GM21381 (cell line): Measurements from ENCODE around the gene MALT1.
"Not testable (repeated sequence)": the region's sequence is repeated elsewhere in the genome, so short reads cannot be mapped to it uniquely, and the experiment has no call there.

ENCODE experiments used
- ATAC-seq: cut with Tn5 transposase; IDR thresholded peaks from one replicate; pipeline ENCODE4 v1.9.1; 2021; ENCODE audit warnings: mild to moderate bottlenecking, moderate library complexity; ENCODE audit not compliant: unreplicated experiment

Gene MALT1, protein sequence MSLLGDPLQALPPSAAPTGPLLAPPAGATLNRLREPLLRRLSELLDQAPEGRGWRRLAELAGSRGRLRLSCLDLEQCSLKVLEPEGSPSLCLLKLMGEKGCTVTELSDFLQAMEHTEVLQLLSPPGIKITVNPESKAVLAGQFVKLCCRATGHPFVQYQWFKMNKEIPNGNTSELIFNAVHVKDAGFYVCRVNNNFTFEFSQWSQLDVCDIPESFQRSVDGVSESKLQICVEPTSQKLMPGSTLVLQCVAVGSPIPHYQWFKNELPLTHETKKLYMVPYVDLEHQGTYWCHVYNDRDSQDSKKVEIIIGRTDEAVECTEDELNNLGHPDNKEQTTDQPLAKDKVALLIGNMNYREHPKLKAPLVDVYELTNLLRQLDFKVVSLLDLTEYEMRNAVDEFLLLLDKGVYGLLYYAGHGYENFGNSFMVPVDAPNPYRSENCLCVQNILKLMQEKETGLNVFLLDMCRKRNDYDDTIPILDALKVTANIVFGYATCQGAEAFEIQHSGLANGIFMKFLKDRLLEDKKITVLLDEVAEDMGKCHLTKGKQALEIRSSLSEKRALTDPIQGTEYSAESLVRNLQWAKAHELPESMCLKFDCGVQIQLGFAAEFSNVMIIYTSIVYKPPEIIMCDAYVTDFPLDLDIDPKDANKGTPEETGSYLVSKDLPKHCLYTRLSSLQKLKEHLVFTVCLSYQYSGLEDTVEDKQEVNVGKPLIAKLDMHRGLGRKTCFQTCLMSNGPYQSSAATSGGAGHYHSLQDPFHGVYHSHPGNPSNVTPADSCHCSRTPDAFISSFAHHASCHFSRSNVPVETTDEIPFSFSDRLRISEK

DNA sequence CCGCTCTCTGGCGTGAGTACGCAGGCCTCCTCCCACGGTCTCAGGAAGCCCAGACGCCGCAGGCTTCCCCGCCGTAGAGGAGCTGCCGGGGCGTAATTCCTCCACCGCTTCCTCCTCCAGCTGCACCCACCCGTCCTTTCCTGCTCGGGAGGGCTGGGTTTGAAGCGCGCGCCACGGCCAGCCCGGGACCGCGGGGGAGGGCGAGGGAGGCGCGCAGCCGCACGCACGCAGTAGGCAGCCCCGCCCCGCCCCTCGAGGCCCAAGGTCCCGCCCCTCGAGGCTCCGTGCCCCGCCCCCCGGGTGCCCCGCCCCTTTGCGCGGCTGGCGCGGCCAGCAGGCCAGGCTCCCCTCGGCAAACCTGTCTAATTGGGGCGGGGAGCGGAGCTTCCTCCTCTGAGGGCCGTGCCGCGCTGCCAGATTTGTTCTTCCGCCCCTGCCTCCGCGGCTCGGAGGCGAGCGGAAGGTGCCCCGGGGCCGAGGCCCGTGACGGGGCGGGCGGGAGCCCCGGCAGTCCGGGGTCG, at the start of gene MALT1:
TSS of gene MALT1 (plus strand) at position 355 of the 521 bp plus-strand sequence. CDS start 179 bp downstream, outside the sequence.
- ATAC-seq: peak; percentile 70

DNA sequence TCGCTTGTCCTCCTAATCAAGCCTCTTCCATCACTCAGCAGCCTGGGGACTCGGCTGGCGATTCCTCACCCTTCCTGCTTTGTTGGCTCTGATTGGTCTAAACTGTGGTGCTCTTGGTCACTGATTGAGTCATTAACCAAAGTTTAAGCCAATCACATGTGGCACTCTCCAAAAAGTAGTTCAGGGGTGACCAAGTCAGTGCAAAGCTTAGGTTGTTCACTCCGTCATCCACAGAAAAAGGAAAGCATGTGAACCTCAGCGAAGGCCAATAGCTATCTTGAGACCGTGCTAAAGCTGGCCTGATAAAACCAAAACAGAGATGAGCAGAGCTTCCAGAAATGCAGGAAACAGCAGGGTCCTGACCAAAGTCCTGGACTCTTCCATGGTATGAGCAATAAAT, 47.3 kb upstream of the MALT1 start:
- no peak for ATAC-seq

DNA sequence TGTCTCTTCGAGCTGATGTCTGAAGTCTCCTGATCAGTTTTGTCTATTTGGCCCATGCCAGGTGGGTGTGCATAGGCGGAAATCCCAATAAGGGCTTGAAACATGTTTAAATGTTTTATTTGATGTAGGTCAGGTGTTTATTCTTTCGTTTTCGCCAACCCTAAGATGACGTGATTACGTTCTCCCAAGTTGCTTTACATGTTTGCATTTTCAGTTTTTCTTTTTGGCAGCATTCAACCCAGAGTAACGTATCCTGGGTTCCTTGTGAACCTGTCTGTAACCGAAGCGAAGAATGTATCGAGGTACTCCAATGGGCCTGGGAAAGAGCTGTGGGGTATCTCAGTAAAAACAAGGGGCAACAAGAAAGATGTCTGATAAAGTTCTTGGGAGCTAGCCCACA, 45.4 kb upstream of the MALT1 start:
- ATAC-seq: no peak

DNA sequence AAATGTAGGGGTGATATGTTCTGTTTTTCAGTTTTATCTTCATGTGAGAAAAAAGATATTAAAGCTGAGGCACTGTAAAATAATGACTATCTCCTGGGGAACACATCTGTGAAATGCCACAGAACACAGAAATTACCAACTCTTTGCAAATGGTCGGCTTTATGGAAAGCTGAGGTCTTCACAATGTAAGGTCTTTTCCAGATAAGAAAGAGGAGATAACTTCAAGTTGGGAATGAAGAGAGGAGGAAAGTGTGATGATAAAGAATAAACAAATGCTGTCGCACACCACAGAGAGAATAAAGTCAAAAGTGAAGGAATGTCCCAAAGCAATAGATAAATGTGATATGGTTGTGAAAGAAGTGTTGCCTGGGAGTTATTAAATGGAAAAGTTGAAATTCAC, 41.2 kb upstream of the MALT1 start:
- ATAC-seq: no peak

DNA sequence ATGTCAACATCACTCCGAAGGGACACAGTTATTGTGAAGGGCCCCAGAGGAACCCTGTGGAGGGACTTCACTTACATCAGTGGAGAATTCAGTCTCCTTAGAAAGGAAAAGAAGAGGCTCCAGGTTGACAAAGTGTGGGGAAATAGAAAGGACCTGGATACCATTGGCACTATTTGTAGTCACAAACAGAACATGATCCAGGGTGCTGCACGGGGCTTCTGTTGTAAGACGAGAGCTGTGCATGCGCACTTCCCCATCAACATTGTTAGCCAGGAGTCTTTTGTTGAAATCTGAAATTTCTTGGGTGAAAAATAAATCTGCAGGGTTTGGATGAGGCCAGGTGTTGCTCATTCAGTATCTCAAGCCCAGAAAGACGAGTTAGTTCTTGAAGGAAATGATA, 40.0 kb upstream of the MALT1 start:
- no peak for ATAC-seq

DNA sequence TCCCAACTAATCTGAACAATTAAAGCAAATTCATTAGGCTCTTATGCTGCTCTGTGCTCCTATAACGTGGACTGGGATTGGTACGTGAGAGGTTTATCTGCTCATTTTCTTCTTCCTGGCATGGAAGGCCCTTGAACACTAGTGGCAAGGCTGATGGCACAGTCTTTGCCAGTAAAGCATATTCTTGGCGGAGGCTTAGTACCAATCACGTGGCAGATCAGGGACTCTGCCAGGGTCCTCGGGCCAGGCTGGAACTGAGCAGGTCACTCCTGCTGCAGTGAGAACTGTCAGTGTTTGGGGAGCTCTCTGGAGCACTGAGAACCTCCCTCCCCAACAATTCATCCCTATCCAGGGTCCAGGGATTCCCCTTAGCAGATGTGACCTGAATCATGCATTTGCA, 38.7 kb upstream of the MALT1 start:
- ATAC-seq: no peak

DNA sequence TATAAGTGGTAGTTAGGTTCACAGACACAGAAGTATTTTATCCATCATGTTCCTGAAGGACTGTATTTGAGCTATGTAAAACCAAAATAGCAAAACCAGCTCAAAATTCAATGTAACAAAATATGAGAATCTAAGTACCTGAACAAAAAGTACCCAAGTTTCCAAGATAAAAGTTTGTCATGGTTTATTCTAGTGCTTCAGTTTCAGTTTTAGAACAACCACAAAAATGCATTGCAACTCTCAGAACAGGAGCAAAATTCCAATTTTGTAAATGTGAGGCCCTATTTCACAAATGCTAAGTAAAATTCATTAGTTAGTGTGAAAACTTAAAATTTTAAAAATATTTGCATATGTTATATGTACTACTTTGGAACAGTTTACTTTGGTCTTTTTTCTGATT, 37.4 kb upstream of the MALT1 start:
- no peak for ATAC-seq

DNA sequence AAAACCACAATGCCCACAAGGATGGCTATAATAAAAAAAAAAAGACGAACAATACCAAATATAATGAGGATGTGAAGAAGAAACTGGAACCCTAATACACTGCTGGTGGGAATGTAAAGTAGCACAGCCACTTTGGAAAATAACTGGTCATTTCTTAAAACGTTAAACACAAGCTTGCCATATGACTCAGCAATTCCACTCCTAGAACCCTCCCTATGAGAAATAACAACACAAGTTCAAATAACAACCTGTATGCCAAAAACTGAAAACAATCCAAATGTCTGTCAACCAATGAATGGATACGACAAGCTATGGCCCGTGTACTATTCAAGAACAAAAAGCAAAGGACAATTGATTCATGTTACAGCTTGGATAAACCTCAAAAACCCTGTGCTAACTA, 35.4 kb upstream of the MALT1 start:
- no peak for ATAC-seq

DNA sequence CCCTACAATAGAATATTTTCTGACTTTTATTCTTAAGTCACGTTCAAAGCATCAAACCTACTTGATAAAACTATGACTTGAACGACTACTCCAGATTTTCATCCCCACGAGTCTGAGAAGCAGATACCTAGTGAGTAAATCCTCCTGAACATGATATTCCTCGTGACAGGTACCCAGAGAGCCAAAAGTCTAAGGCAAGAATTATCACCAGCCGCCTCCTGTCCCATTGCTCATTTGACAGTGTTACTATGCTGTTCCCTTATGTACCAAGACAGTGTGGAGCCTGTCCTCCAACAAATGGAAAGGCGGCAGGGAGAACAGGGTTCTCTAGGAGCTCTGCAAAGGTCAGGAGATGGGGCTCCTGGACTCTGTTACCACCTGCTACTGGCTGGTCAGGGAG, 34.1 kb upstream of the MALT1 start:
- ATAC-seq: no peak

DNA sequence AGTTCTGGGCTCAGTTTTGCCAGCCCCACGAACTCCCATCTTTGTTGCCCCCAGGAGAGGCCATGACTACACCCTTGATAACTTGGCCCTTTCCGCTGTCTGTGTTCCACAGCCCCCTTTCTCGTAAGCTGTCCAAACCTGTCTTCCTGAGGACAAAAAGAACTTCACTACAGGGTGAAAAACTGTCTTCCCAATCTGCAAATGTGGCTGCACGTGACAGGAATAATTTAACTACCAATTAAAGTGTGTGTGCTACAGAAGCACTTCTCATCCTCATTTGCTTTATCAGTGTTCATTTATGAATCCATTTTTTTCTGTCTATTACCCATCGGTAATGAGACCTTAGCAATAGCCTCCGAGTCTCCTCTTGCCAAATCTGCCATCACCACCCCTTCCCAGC, 33.3 kb upstream of the MALT1 start:
- ATAC-seq: no peak

DNA sequence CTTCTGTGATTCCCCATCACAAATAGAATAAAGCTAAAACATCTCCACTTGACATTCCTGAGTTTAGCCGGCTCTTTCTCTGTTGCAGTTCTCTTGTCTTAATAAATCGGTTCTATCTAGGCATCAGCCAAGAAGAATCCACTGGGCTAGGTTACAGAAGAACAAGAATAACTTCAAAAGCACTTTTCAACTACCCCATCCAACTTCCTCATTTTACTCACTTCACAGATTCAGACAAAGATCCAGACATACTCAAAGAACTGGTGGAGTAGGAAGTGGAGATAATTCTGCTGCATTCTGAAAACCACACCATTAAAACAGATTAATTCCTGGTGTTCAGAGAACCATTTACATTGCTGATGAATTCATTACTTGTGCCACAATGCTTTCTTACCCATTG, 32.8 kb upstream of the MALT1 start:
- ATAC-seq: no peak

DNA sequence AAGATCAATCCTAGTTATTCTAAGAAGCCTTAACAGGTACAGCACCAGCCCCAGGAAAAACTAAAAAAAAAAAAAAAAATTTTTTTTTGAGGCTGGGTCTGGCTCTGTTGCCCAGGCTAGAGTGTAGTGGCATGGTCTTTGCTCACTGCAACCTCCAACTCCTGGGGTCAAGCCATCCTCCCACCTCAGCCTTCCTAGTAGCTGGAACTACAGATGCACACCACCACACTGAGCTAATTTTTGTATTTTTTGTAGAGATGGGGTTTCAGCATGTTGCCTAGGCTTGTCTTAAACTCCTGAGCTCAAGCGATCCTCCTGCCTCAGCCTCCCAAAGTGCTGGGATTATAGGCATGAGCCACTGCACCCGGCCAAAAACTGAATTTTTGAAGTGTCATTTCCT, 32.0 kb upstream of the MALT1 start:
- ATAC-seq: no peak

DNA sequence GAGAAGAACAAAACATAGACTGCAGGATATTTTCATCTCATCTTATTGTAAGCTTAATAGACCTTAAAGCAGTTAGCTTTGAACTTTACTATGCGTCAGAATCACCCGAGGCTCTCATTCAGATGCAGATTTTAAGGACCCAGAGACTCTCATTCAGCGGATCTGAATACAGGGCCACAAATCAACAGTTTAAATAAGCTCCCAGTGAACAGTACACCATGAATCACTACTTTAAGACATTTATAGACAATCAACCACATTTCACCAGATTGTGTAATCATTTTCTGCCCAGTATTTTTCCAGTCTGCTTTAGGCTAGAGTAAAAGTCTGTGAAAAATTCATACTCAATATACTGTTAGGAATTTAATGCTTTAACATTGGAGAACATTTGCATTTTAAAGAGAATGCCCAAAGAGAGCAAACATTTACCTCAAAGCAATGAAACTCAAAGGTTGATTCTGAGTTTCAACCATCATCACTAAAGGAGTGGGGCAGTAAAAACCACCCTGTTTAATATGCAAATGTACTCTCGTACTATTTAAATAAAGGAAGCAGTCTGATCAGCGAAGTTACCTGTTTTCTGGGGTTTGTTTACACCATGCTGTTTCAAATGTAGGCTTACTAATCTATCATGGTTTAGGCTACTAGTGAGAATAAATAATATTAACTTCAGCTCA, 31.4 kb upstream of the MALT1 start:
- ATAC-seq: peak; percentile 65

DNA sequence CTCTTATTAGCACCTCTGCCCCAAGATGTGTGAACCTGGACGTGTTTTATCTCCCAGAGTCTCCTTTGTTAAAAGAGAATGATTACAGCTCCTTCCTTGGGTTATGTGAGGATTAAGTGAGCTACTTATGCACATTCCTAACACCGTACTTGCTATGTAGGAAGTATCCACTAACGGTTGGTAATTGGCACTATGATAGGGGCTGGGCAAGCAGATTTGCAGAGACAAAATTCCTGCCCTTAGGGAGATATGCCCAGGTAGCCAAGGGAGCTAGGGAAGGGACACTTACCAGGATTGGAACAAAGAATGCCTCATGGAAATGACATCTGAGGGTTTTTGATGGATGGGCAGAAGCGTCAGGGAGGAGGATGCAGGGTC, 30.8 kb upstream of the MALT1 start:
- ATAC-seq: no peak

DNA sequence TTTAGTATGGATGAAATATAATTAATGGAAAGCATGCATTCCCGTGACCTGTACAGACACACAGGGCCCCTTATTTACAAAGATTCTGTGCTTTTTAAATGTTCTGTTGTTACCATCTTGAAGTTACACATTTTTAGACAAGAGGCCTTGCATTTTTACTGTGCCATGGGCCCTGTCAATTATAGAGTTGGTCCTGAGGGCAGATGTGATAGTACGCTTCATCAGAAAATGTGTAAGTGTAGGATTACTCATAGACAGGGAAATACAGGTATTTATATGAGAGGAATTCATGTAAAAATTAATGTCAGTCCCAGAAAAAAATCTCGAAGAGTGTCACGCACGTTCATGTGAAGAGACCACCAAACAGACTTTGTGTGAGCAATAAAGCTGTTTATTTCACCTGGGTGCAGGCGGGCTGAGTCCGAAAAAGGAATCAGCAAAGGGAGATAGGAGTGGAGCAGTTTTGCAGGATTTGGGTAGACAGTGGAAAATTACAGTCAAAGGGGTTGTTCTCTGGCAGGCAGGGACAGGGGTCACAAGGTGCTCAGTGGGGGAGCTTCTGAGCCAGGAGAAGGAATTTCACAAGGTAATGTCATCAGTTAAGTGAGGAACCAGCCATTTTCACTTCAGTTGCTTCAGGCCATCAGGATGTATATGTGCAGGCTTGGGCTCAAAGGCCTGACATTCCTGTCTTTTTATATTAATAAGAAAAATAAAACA, 30.2 kb upstream of the MALT1 start:
- no peak for ATAC-seq

DNA sequence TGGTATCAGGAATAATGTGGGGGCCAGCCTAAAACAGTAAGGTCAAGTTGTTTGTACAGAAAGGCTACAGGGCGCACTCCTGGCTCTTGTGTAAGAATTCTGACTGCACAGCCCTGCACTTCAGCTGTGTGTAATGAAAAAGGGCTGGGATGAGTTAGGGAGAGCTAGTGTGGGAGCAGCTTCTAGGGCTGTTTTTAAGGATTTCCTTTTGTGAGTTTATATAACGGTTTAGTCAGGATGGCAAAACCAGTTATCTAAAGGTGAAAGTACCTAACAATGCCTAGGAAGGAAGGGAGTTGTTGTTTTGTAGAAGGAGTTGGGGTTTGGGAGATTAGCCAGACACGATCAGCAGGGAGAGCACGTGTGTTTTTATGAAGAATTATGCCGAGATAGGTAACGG, 27.7 kb upstream of the MALT1 start:
- not testable (repeated sequence) for ATAC-seq

DNA sequence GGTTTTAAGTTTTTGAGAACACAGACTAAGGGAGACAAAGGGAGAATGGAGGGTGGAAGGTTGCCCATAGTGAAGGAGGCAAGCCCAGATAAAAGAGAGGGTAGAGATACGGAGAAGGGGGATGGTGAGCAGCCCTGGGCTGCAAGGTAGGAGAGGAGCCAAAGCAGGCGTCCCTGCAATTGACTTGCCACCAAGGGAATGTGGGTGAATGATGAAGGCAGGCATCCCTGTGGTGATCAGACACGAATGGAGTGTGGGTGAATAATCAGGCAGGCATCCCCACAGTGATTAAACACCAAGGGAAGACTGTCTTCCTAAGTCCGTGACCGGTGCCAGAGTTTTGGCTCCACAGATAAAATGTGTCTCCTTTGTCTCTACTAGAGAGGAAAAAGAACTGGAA, 25.9 kb upstream of the MALT1 start:
- no peak for ATAC-seq

DNA sequence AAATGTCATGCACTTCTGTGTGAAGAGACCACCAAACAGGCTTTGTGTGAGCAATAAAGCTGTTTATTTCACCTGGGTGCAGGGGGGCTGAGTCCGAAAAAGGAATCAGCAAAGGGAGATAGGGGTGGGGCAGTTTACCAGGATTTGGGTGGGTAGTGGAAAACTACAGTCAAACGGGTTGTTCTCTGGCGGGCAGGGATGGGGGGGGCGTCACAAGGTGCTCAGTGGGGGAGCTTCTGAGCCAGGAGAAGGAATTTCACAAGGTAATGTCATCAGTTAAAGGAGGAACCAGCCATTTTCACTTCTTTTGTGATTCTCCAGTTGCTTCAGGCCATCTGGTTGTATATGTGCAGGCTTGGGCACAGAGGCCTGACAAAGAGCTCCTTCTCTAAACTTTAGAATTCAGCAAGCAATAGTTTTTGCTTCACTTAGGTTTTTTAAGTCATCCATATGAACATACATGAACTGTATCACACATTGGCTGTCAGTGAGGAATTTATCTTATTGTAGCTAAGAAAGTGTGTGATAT, 24.9 kb upstream of the MALT1 start:
- ATAC-seq: no peak

DNA sequence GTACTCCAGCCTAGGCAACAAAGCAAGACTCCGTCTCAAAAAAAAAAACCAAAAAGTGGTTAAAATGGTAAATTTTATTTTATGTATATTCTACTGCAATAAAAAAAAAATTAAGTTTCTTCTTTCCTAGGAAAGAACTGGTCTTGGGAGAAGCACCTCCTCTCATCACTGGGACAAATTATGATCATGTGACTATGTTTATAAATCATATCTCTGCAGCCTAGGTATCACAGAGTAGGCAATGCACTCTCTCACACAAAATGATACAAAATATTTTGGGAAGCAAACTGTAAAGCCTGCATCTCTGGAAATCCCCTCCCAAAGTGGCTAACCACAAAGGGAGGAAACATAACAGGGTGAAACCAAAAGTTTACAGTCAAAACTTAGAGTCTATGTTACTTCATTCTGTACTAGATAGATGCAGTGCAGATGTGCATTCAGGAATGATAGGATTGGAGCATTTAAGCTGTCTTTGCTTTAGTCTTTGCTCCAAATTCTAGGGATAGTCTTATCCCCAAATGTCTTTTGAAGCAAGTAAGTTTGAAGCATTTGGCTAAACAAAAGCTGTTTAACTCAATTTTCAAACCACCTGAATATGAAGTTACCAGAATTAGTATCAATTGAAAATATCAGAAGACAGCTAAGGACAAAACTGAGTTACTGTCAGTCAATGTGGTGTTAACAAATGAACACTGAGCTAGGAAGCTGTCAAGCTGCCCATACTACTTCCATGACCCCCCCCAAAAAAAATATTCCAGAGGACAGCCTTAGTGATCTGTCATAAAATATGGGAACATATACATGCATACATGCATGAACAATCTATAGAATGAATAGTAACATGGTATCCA, 21.1 kb upstream of the MALT1 start:
- ATAC-seq: no peak

DNA sequence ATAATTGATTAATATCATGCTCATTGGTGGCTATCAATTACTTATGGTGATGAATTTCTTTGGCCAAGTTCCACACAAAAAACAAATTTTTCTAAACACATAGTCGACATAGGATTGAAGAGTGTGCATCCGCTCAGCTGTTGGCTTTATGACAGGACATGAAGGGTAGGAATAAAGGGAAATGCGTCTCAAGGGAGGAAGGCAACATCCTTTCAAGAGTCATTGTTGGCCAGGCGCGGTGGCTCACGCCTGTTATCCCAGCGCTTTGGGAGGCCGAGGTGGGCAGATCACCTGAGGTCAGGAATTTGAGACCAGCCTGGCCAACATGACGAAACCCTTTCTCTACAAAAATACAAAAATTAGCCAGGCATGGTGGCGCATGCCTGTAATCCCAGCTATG, 20.4 kb upstream of the MALT1 start:
- not testable (repeated sequence) for ATAC-seq
